ENCODE data around the gene CCDC57.

- peak in 1 of 2 donors; percentile 79 for TF ChIP-seq POLR2A (IDR thresholded peaks at IDR 0.05)
- no peak for TF ChIP-seq CTCF (IDR thresholded peaks at IDR 0.05)
Observed at GRCh38 chr17:82238472-82239201, 26.0 kb upstream of the CCDC57 start.

All from thyroid gland (tissue), 4 donors.